Kidney epithelial cell (primary cell): ENCODE results near the gene ARHGAP24. TPM values are rescaled to one million over a fixed set of nuclear protein-coding genes. Genes with fewer than 3 reads are reported as not detected.
"Not testable (repeated sequence)": the region's sequence is repeated elsewhere in the genome, so short reads cannot be mapped to it uniquely, and the experiment has no call there.

Experiments used
- DNase-seq: peaks from one replicate; pipeline ENCODE4 v3.0.0-alpha.2; 2010; ENCODE audit warnings: low read depth
- H3K27me3 ChIP-seq: 2 replicates; pipeline ENCODE4 v1.6.0; 2011; ENCODE audit warnings: low read length; ENCODE audit not compliant: control insufficient read depth, insufficient read depth
- H3K36me3 ChIP-seq: 2 replicates; pipeline ENCODE4 v1.5.1; 2011; ENCODE audit warnings: low read length; ENCODE audit not compliant: control insufficient read depth, insufficient read depth
- H3K4me3 ChIP-seq: 2 replicates; pipeline ENCODE4 v1.5.1; 2011; ENCODE audit warnings: low read depth, mild to moderate bottlenecking, control low read depth, low read length
- CTCF ChIP-seq: IDR thresholded peaks from 2 replicates; pipeline ENCODE4 v1.5.1; 2011; ENCODE audit warnings: mild to moderate bottlenecking, moderate library complexity, low read length, control low read depth, inconsistent platforms; ENCODE audit not compliant: insufficient read depth, poor library complexity, severe bottlenecking
- total RNA-seq: library from RNA; depleted of rRNA; stranded (reverse); fragments of >200 nt; gene quantifications from 2 replicates; pipeline ENCODE4 v1.2.3, GENCODE V29; 2015

ARHGAP24 gene
- total RNA-seq, 1 donor from 2014 or later, result 9.6 TPM

- DNase-seq, result no peak
- Histone ChIP-seq H3K4me3 (no peak overlapping the region), H3K27me3 (no peaks in the 10 kb centered on the region), H3K36me3 (no peaks in the 10 kb centered on the region)
- no peak for TF ChIP-seq CTCF
Measured at GRCh38 chr4:86019906-86020305, 545.0 kb downstream of the ARHGAP24 start.

- not testable (repeated sequence) for DNase-seq, H3K27me3 ChIP-seq, H3K4me3 ChIP-seq, H3K36me3 ChIP-seq
Measured at GRCh38 chr4:86021671-86022070, 546.7 kb downstream of the ARHGAP24 start.

DNA sequence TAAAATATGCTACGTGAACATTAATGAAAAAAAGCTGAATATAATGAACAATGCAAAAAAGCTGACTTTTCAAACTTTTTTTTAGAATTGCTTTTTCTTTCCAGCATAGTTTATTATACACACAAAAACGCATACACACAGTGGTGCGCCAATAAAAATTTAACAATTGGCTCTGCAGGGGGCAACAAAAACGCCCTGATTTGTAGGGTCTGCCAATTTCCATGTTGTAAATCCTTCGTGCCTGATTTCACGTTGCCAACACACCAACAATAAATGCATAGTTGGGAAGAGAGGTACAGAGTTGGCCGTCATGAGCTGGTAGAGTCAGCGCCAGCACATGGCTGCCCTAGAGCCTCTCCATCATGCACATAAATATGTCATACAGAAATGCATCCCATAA lies 551.8 kb downstream of the ARHGAP24 start:
- no peaks in the 10 kb centered on the region for H3K27me3 ChIP-seq
- no peak overlapping the region for H3K4me3 ChIP-seq
- no peak for DNase-seq
- TF ChIP-seq CTCF, result no peak
- H3K36me3 ChIP-seq, result no peaks in the 10 kb centered on the region

GRCh38 chr4:86031927-86032326 lies 557.0 kb downstream of the ARHGAP24 start:
- DNase-seq, result no peak
- Histone ChIP-seq H3K36me3 (no peaks in the 10 kb centered on the region), H3K4me3 (no peak overlapping the region), H3K27me3 (no peaks in the 10 kb centered on the region)
- no peak for TF ChIP-seq CTCF

DNA sequence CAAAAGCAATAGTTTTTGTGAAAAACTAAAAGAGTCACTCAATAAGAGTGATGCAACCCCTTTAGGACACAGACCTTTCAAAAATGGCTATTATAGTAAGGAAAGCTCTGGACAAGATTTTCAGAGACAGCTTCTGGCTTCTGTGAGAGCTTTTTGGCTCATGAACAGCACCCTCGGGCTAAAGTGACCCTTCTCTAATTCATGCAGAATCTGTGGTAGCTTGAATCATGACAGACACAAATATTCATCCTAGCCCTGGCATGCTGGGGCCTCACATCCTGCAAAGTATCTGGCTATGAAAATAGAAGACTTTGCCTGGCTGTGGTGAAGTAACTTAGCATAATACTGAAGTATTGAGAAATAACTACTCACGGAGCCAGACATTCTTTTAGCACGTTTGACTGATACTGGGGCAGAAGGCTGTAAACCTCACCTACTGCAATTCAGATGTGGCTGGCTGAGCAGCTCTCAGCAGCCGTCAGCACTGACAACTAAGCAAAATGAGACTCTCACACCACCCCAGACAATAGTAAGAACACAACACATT lies 557.6 kb downstream of the ARHGAP24 start:
- H3K36me3 ChIP-seq, result no peaks in the 10 kb centered on the region
- no peak overlapping the region for H3K4me3 ChIP-seq
- no peaks in the 10 kb centered on the region for H3K27me3 ChIP-seq
- DNase-seq, result no peak
- TF ChIP-seq CTCF, result no peak

GRCh38 chr4:86033171-86033570 lies 558.2 kb downstream of the ARHGAP24 start:
- TF ChIP-seq CTCF, result no peak
- no peak for DNase-seq
- H3K4me3 ChIP-seq, result no peak overlapping the region
- H3K36me3 ChIP-seq, result no peaks in the 10 kb centered on the region
- no peaks in the 10 kb centered on the region for H3K27me3 ChIP-seq
